ENCODE data around the gene TGIF1.
A peak's percentile ranks its signal among the peaks of the same experiment; 100 is the strongest.

Gene TGIF1

DNA sequence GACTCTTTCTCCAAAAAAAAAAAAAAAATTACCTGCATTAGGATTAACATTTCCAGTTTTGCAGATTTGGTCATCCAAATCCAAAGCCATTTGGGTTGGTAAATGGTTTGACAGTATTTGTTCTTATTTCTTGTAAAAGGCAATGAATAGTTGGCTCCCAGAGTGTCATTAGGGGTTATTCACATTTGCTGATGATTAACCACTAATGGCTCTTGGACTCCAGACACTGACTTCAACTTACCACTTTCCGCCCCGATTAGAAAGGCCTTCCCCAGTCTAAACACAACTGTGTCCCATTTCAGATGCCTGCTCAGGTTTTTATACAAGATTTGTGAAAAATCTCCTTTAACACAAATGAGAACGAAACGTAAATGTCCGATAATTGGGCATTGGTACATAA is 9.6 kb upstream of the TGIF1 start:
- no peak for DNase-seq

DNA sequence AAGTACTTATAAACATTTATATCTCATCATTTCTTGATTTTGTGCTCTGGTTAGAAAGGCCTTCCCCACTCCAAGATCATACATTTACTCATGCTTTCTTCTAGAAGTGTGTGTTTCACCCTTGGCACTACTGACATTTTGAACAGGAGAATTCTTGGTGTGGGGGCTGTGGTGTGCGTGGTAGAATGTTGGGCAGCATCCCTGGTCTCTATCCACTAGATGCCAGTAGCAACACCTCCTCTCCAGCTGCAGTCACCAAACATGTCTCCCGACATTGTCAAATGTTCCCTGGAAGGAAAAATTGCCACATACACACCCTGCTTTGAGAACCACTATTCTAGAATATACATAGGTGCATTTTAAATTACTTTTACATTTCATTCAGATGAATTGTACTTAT is 8.7 kb upstream of the TGIF1 start:
- DNase-seq: peak; percentile 30

DNA sequence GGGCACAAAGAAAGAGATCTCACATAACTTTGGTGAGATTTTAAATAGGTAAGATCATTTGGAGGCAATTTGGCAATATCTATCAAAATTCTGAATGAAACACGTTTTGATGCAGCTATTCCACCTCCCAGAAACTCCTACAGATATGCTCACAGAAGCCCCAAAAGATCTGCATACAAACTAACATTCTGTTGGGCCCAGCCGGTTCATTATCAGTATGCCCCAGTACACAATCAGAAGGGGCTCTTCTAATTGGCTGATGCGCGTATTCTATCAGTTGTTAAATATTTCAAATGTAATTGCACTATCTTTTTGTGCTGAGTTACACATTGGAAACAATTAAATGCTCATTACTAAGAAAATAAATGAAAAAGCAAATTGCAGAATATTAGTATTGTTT is 7.1 kb upstream of the TGIF1 start:
- DNase-seq: no peak

DNA sequence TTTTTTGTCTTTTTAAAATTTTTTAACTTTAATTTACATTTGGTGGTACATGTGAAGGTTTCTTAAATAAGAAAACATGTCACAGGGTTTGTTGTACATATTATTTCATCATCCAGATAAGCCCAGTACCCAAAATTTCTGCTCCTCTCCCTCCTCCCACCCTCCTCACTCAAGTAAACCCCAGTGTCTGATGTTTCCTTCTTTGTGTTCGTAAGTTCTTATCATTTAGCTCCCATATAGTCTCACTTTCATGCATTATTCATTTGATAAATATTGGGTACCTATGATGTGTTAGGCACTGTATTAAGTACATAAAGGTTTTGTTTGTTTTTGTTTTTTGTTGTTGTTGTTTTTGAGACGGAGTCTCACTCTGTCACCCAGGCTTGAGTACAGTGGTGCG is 5.7 kb upstream of the TGIF1 start:
- no peak for DNase-seq

GRCh38 chr18:3444954-3445353 is 5.0 kb upstream of the TGIF1 start:
- DNase-seq: no peak

DNA sequence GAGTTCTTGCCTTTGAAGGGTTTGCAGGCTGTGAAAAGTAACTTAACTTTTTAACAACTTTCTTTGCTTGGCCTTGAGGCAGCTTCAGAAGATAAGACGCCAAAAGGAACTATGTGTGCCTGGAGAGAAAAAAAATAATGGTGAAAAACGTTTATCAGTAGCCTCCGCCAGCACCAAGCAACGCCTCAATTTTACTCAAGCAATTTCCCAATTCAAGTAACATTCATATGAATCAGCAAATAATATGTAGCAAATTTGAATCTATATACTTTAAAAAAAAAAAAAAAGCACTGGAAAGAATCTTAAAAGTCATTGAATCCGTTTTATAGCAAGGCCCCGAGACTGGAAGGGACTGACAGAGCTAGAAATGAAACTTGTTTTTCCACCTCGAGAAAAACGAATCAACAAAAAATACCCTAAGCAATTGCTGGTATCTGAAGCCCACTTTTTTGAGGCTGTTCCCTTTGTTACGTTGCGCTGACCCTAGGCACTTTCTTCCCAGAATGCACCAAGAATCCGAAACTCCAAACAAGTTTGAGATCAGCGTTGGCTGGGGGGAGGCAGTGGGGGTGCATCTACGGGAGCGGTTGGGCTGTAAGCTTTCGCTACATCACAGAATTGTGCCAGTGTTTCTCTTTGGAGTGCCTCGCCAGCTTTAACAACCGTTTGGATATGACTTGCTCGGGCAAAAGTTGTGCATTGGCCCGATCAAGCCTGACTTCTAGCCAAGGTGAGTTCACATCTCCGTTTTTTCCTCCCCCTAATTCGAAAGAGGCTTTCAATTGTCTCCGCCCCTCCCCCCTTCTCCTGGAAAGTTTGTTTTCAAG is 2.7 kb upstream of the TGIF1 start:
- peak; percentile 51 for DNase-seq

DNA sequence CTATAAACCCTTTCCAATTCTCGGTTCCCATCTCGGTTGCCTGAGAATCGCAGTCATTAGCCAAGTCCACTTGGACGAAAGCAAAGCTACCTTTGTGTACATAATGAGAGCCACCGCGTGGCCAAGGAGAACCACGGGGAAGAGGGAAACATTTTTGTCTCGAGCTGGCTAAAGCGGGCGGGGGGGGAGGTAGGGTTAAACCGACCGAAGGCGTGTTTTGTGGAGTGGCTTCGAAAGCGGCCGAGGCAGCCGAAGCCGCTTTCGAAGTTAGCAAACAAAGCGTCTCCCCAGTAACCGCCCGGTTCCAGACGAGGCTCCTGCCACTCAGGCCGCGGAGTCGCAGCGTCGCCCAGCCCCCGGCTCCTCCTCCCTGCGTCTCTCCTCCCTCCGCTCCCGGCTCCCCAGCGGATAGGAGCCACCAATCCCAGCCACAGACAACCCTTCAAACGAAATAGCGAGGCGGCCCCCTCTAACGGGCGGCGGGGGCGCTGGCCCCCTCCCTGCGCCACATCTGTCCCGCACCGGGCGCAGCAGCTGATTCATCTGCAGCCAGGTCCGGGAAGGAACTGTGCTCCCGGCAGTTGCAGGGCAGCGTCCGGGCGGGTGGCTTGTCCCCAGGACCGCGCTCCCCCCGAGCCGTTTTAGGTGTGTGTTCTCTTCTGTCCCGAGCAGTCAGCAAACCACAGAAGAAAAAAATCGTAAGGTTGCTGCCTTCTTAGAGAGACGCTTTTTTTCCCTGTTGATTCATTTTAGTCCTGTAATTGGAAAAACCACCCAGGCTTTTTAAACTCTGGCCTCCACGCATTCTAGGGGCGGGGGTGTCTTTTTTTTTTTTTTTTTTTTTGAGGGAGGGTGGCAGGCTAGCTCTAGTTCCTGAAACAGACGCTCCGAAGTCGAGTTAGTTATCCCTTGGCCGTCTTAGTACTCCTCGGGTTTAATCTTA is 1.8 kb upstream of the TGIF1 start:
- DNase-seq: peak; percentile 97

DNA sequence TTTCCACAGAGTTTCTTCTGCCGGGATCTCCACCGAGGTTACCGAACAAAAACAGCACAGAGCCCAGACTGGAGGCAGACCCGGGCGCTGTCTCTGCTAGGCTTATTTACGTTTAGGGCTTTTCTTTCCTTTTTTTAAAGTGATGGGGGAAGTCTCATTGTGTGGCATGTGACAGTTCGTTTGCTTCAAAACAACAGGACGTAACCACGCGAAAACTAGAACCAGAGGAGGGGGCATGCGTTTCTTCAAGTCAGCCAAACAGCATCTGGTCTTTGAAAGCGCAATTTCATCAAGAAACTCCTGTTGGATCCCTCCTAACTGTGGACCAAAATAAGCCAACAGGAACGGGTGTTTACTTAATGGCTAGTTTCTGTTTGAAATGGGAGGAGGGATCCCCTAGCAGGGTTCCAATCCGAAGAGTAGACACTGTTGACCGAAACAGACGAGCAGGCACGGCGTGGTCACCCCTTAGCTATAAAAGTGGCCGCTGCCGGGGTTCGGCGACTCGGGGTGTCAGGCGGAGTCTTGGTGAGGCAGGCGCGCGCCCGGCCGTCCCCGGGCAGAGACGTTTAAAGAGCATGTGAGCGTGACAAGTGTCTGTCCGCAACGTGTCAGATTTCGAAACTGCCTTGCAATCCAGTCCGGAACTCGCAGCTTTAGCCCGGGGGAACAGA is 997 bp upstream of the TGIF1 start:
- peak; percentile 97 for DNase-seq

- no peak for DNase-seq
Observed at GRCh38 chr18:3449512-3450011, 410 bp upstream of the TGIF1 start.

DNA sequence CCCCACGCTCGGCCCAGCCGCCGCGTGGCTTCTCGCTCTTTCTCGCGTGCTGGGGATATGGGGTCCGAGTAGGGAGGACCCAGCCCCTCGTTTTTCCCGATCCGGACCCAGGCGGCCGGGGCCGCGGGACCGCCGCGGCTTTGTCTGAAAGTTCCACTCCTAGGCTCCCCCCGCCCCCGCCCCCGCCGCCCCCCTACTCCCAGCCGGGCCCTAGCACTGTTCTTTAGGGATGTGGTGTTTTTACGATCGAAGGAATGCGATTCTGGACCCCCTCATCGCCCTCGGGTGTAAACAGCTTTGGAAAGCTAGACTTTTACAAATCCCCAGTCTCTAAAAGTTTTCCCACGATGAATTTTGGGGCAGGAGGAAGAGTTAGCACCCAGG is 819 bp downstream of the TGIF1 start:
- no peak for DNase-seq

DNA sequence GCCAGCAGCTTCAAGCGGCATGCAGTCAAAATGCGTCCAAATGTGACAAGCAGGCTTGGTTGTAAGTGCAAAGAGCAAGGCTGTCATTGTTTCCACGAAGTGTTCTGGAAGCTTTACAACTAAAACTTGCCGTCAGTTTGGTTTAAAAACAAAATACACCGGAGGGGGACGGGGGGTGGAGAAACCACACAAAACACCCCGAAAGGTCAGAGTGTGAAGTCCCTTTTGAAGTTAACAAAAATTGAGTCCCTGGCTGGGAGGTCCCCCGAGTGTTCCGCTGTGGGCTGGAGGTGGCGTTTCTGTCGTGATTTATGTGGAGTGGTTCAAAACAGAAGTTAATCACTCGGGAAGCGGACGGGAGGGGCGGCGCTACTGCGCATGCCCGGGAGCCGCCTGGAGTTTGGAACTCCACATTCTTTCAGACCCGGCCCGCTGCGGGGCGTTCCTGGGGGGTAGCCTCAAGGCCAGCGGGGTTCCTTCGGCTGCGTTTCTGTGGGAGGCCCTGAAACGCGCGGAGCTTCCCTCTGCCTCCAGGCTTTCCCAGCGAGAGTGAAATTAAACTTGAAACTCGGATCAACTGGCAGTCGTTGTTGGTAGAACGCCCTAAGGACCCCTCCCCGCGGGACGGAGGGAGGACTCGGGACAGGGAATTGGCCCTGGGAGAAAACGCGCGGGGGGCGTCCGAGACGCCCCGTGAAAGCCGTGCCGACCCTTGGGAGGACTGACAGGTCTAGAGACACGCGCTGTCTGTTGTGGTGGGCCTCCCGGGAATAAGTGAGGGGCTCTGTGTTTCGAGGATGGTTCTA is 1.4 kb downstream of the TGIF1 start:
- DNase-seq: peak; percentile 96

DNA sequence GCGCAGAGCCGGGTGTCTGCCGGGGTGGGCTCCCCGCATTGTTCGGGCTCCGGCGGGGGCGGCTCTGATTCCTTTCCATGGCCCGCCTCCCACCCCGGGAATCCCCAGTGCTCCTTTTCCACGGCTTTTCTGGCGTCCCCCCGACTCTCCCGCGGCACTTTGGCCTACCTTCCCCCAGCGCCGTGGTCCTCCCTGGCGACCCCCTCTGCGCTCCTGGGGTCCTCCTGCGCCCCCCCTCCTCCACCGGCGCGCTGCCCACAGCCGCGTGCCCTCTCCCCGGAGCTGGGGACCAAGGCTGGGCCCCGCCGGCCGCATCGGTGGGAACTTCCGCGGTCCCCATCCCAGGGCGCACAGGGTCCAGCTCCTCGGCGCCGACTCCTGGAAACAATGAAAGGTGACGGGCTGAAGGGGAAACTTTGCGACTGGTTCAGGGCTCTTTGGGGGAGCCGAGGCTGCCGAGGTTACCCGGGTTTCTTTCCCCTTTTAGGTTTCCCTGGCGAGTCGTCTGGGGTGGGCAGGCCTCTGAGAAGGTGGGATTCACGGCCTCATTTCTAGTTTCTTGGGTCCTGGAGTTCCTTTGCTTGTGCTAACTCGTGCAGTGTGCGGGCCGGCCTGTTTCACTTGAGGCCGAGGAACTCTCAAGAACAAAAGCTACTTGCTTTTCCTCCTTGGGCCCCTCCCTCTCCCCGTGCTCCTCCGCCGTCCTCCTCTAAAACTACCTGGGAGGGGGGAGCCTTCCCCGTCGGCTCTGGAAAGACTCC is 2.2 kb downstream of the TGIF1 start:
- DNase-seq: peak; percentile 64

GRCh38 chr18:3452750-3453539 is 3.0 kb downstream of the TGIF1 start:
- DNase-seq: peak; percentile 19

- peak; percentile 76 for DNase-seq
Observed at GRCh38 chr18:3453540-3454364, 3.8 kb downstream of the TGIF1 start.

DNA sequence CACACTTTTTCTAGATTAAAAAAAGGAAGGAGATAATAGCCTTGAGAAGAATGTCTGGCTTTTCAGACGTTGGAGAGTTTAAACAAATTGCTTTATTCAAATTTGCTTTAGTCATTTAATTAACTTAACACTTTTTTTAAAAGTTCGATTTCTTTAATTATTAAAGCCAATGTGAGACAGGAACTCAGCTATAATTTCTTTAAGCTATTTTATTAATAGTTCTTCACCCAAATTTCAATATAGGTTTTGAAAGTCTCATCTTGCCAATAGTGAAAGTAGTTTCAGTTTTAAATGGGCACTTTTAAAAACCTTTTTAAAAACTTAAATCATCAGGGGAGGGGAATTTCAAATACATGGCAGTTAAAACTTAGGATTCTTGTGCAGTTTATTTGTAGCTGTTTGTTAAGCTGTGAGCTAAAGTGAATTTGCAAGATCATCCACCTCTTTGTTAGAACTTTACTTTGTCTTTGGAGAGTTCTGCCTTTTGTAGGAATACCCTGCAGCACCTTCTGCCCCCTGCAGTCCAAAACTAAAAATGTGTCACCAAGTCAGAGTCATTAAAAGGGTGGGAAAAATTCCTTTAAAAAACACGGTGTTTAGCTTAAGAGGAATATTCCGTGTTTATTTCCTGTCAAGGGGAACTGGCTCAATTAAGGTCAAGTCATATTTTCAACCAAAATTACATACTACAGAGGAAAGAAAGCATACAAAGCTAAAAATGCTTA is 4.6 kb downstream of the TGIF1 start:
- peak; percentile 40 for DNase-seq

- no peak for DNase-seq
Observed at GRCh38 chr18:3455090-3455635, 5.2 kb downstream of the TGIF1 start.

DNA sequence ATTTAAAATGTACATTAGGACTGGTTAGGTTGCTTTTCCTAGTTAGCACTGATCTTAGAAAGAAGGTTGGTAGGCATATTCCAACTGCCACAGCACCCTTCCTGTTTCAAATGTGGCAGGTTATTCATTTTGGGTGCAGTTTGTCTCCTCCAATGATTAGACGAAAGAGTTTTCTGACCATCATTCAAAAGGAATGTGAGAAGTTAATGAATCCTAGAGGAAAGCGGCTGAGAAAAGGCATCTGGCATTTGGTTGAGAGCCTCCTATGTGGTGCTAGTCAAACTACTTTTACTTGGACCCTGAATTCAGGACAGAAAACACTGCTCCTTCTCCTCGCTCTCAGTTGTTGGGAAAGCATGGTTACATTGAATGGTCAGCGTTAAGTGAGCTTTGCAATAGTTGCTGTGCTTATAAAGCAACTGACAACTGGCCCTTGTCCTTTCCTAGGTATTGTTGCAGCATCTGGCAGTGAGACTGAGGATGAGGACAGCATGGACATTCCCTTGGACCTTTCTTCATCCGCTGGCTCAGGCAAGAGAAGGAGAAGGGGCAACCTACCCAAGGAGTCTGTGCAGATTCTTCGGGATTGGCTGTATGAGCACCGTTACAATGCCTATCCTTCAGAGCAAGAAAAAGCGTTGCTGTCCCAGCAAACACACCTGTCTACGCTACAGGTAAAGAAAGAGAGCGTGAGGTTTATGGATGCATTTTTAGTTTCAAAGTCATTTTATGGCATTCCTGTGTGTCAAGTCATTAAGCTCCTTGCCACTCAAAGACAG is 6.1 kb downstream of the TGIF1 start:
- no peak for DNase-seq

- no peak for DNase-seq
Observed at GRCh38 chr18:3456686-3457069, 6.7 kb downstream of the TGIF1 start.
